OCI-LY7 (cell line): ENCODE measurements around the gene LEMD2. TPM values are rescaled to one million over a fixed set of nuclear protein-coding genes. Genes with fewer than 3 reads are reported as not detected.

ENCODE experiments used
- BruUV-seq: library from RNA; stranded (reverse); fragments of 400-500 nt; replicated peaks from 2 replicates; lab custom pipeline; 2021; lab: Mats Ljungman, UMichigan
- CTCF ChIA-PET: fragments of 300-600 bp; sonication (Branson Sonifier 250); formaldehyde crosslinking; loops from one replicate; lab custom pipeline; 2022; ENCODE audit warnings: antibody characterized with exemption; ENCODE audit not compliant: unreplicated experiment; lab: Charles Lee
- POLR2A ChIA-PET: fragments of 300-600 bp; sonication (Branson Sonifier 250); formaldehyde crosslinking; loops from one replicate; lab custom pipeline; 2022; ENCODE audit warnings: antibody characterized with exemption; lab: Charles Lee
- DNase-seq: peaks from one replicate; pipeline ENCODE4 v3.0.0-alpha.2; 2015; ENCODE audit warnings: low spot score
- H2AFZ ChIP-seq: fragments of 200-600 bp; sonication (generic), shearing (Covaris generic); 2 replicates; pipeline ENCODE4 v1.6.1; 2014; ENCODE audit warnings: mild to moderate bottlenecking, antibody characterized with exemption, low read length, moderate library complexity
- H3K27ac ChIP-seq: fragments of 200-600 bp; sonication (generic); 2 replicates; pipeline ENCODE4 v1.5.1; 2014; ENCODE audit warnings: mixed run types, low read depth, mild to moderate bottlenecking, moderate library complexity, low read length, inconsistent platforms; ENCODE audit not compliant: poor library complexity, severe bottlenecking
- H3K36me3 ChIP-seq: fragments of 200-600 bp; sonication (generic); 2 replicates; pipeline ENCODE4 v1.6.1; 2014; ENCODE audit warnings: mild to moderate bottlenecking, antibody characterized with exemption, low read length, moderate library complexity, mixed read lengths; ENCODE audit not compliant: insufficient read depth
- H3K4me1 ChIP-seq: fragments of 200-600 bp; sonication (generic); 2 replicates; pipeline ENCODE4 v1.5.1; 2014; ENCODE audit warnings: mild to moderate bottlenecking, low read length; ENCODE audit not compliant: insufficient read depth, poor library complexity, severe bottlenecking
- H3K4me2 ChIP-seq: fragments of 200-600 bp; sonication (generic); 2 replicates; pipeline ENCODE4 v1.6.1; 2014; ENCODE audit warnings: mild to moderate bottlenecking, low read length
- H3K4me3 ChIP-seq: fragments of 200-600 bp; sonication (generic); 2 replicates; pipeline ENCODE4 v1.5.1; 2014; ENCODE audit warnings: mild to moderate bottlenecking, low read depth, low read length; ENCODE audit not compliant: poor library complexity, severe bottlenecking
- H3K79me2 ChIP-seq: fragments of 200-600 bp; sonication (generic); 2 replicates; pipeline ENCODE4 v1.6.1; 2016; ENCODE audit warnings: low read depth, mild to moderate bottlenecking, low read length, moderate library complexity, mixed read lengths; ENCODE audit not compliant: insufficient read depth
- H3K9me2 ChIP-seq: fragments of 200-600 bp; sonication (generic); 2 replicates; pipeline ENCODE4 v1.6.1; 2016; ENCODE audit warnings: mild to moderate bottlenecking, low read length, mixed read lengths; ENCODE audit not compliant: insufficient read depth
- H3K9me3 ChIP-seq: fragments of 200-600 bp; sonication (generic); 2 replicates; pipeline ENCODE4 v1.6.1; 2014; ENCODE audit warnings: mild to moderate bottlenecking, mixed run types, low read length, mixed read lengths
- H4K20me1 ChIP-seq: fragments of 200-600 bp; sonication (generic); 2 replicates; pipeline ENCODE4 v1.6.1; 2014; ENCODE audit warnings: mild to moderate bottlenecking, antibody characterized with exemption, low read length, moderate library complexity, mixed read lengths; ENCODE audit not compliant: insufficient read depth
- CTCF ChIP-seq: fragments of 200-600 bp; sonication (generic); conservative IDR thresholded peaks from 2 replicates; pipeline ENCODE4 v1.5.1; 2014; ENCODE audit warnings: mild to moderate bottlenecking, antibody characterized with exemption, low read length, moderate library complexity, mixed read lengths
- EZH2phosphoT487 ChIP-seq: fragments of 200-600 bp; sonication (generic); IDR thresholded peaks from 2 replicates; pipeline ENCODE4 v1.6.1; 2018; ENCODE audit warnings: low read depth, borderline replicate concordance, mild to moderate bottlenecking, mixed run types, antibody characterized with exemption, low read length, moderate library complexity, mixed read lengths
- intact Hi-C: fragments of 100-400 bp; cut with micrococcal nuclease; formaldehyde crosslinking; loops from one replicate; pipeline ENCODE4 v1.10.0; 2022; ENCODE audit not compliant: unreplicated experiment
- total RNA-seq, 2 experiments: library from RNA; depleted of rRNA in 1 of 2; stranded (reverse); fragments of >200 nt in 1 of 2; shearing (Covaris generic) in 1 of 2; gene quantifications; 2 replicates each; pipeline ENCODE4 v1.2.3, GENCODE V29; 2014 to 2022

Gene LEMD2
- total RNA-seq, 2 experiments from 2014 or later: 59.2 to 66.9 TPM

- Histone ChIP-seq H3K9me3 (no peaks in the 10 kb centered on the region), H2AFZ (no peak overlapping the region), H3K4me1 (no peaks in the 10 kb centered on the region), H3K4me2 (no peak overlapping the region), H3K4me3 (no peak overlapping the region), H4K20me1 (no peaks in the 10 kb centered on the region), H3K27ac (no peak overlapping the region), H3K36me3 (no peaks in the 10 kb centered on the region), H3K9me2 (no peaks in the 10 kb centered on the region), H3K79me2 (no peaks in the 10 kb centered on the region)
- DNase-seq: no peak
- intact Hi-C loops: loop anchor here (10.0 kb wide), 1 partner anchor 405 kb away; no protein-coding TSS in a partner anchor
- TF ChIP-seq CTCF: no peak
- TF ChIP-seq EZH2phosphoT487: no peak
- ChIA-PET POLR2A (interaction anchor here (0.5 to 1.3 kb wide), 2 partner anchors 38 to 677 kb away, joined by 5 read pairs; partner anchors contain the start of genes RPS10 and UQCC2), CTCF (no interaction called here)
- no TSS peak for BruUV-seq
Observed at GRCh38 chr6:33749401-33749800, 39.5 kb downstream of the LEMD2 start.

GRCh38 chr6:33748841-33749240, 40.1 kb downstream of the LEMD2 start:
- intact Hi-C loops: loop anchor here (10.0 kb wide), 1 partner anchor 406 kb away; no protein-coding TSS in a partner anchor
- Histone ChIP-seq H3K9me3 (no peaks in the 10 kb centered on the region), H4K20me1 (no peaks in the 10 kb centered on the region), H3K79me2 (no peaks in the 10 kb centered on the region), H3K4me1 (no peaks in the 10 kb centered on the region), H3K9me2 (no peaks in the 10 kb centered on the region), H3K36me3 (no peaks in the 10 kb centered on the region), H2AFZ (no peak overlapping the region), H3K4me2 (no peak overlapping the region), H3K4me3 (no peak overlapping the region), H3K27ac (no peak overlapping the region)
- no TSS peak for BruUV-seq
- ChIA-PET CTCF (no interaction called here), POLR2A (interaction anchor here (1.3 kb wide), 1 partner anchor 38 kb away, joined by 5 read pairs; the partner anchor contains the start of gene UQCC2)
- no peak for DNase-seq
- TF ChIP-seq EZH2phosphoT487 (no peak), CTCF (no peak)

- intact Hi-C loops: loop anchor here (10.0 kb wide), 1 partner anchor 407 kb away; no protein-coding TSS in a partner anchor
- CTCF ChIA-PET: no interaction called here
Observed at GRCh38 chr6:33747823-33748222, 41.1 kb downstream of the LEMD2 start.

More at GRCh38 chr6:33747823-33748222, 41.1 kb downstream of the LEMD2 start:
- no peak for TF ChIP-seq EZH2phosphoT487
- no peak for TF ChIP-seq CTCF
- no TSS peak for BruUV-seq
- Histone ChIP-seq H3K9me2 (no peaks in the 10 kb centered on the region), H3K27ac (no peak overlapping the region), H3K36me3 (no peaks in the 10 kb centered on the region), H3K4me3 (no peak overlapping the region), H3K4me2 (no peak overlapping the region), H3K79me2 (no peaks in the 10 kb centered on the region), H3K9me3 (no peaks in the 10 kb centered on the region), H3K4me1 (no peaks in the 10 kb centered on the region), H4K20me1 (no peaks in the 10 kb centered on the region), H2AFZ (no peak overlapping the region)
- POLR2A ChIA-PET: no interaction called here
- DNase-seq: no peak
